Esophagus muscularis mucosa (tissue), 4 donors: ENCODE measurements around the gene AMOT. TPM values are rescaled to one million over a fixed set of nuclear protein-coding genes. Genes with fewer than 3 reads are reported as not detected.

Source experiments
- DNase-seq: peaks from one replicate; pipeline ENCODE4 v3.0.0-alpha.2; 2017; ENCODE audit errors: extremely low spot score
- H3K27ac ChIP-seq, 4 donors: fragments of 200-600 bp; sonication (generic); replicated peaks in 1 of 4; 1 replicate in 3 of 4; 2 replicates in 1 of 4; pipeline ENCODE4 v1.5.1; 2016 to 2019; ENCODE audit warnings: mild to moderate bottlenecking in 1 of 4
- H3K27me3 ChIP-seq, 4 donors: fragments of 200-600 bp; sonication (generic); one replicate each; pipeline versions ENCODE4 v1.5.1 to v1.6.0; 2016 to 2019
- H3K36me3 ChIP-seq, 4 donors: fragments of 200-600 bp; sonication (generic); one replicate each; pipeline ENCODE4 v1.5.1; 2016 to 2019
- H3K4me1 ChIP-seq, 4 donors: fragments of 200-600 bp; sonication (generic); one replicate each; pipeline ENCODE4 v1.5.1; 2016 to 2019
- H3K4me3 ChIP-seq, 4 donors: fragments of 200-600 bp; sonication (generic); 1 replicate in 2 of 4; 2 replicates in 2 of 4; pipeline ENCODE4 v1.5.1; 2016 to 2019; ENCODE audit warnings: mild to moderate bottlenecking in 4 of 4, moderate library complexity in 1 of 4
- H3K9me3 ChIP-seq, 4 donors: fragments of 200-600 bp; sonication (generic); 1 replicate in 3 of 4; 2 replicates in 1 of 4; pipeline ENCODE4 v1.5.1; 2016 to 2019
- CTCF ChIP-seq, 3 experiments: fragments of 200-600 bp in 2 of 3; fragments of 450-650 bp in 1 of 3; sonication (generic) in 2 of 3; IDR thresholded peaks; one replicate each; pipeline ENCODE4 v1.5.1; 2017 to 2019; ENCODE audit warnings: antibody characterized with exemption in 3 of 3, mild to moderate bottlenecking in 2 of 3, moderate library complexity in 1 of 3
- EP300 ChIP-seq: sonication (generic); formaldehyde crosslinking; IDR thresholded peaks from one replicate; pipeline ENCODE4 v1.6.1; 2017; ENCODE audit warnings: antibody characterized with exemption
- POLR2A ChIP-seq: fragments of 450-650 bp; IDR thresholded peaks from one replicate; pipeline ENCODE4 v1.6.1; 2017; ENCODE audit warnings: antibody characterized with exemption, moderate library complexity, mild to moderate bottlenecking, low read depth
- POLR2AphosphoS5 ChIP-seq, 2 donors: sonication (generic); formaldehyde crosslinking; IDR thresholded peaks; one replicate each; pipeline ENCODE4 v1.6.1; 2017; ENCODE audit warnings: antibody characterized with exemption in 2 of 2
- WGBS: methylation state at CpG from one replicate; pipeline ENCODE4 v1.1.5; 2018; 5-methylcytosine and 5-hydroxymethylcytosine counted together
- intact Hi-C: fragments of 100-400 bp; cut with DNase I; formaldehyde crosslinking; loops from one replicate; pipeline ENCODE4 v1.15.1; 2023
- total RNA-seq, 4 donors: library from RNA; depleted of rRNA; stranded (reverse); fragments of >200 nt; gene quantifications; one replicate each; pipeline versions ENCODE4 v1.1.0 to v1.2.1, GENCODE V29; 2016

Gene AMOT
- total RNA-seq, 4 donors from 2014 or later = 4.5 to 11.1 (median 9.2) TPM

- Histone ChIP-seq H3K27me3 (no peaks in the 10 kb centered on the region), H3K27ac (no peak overlapping the region), H3K36me3 (no peaks in the 10 kb centered on the region), H3K9me3 (no peaks in the 10 kb centered on the region), H3K4me3 (no peak overlapping the region), H3K4me1 (no peaks in the 10 kb centered on the region)
- DNase-seq = no peak
- no peak for TF ChIP-seq CTCF (IDR thresholded peaks at IDR 0.05)
- TF ChIP-seq POLR2AphosphoS5 (IDR thresholded peaks at IDR 0.05) = no peak
- no peak for TF ChIP-seq POLR2A
- TF ChIP-seq EP300 = no peak
- 69% methylated on average over 3 of the region's 3 CpGs for WGBS
- intact Hi-C loops = no loop called here
Observed at GRCh38 chrX:112769034-112769433, 71.6 kb downstream of the AMOT start.

- TF ChIP-seq POLR2A (no peak), POLR2AphosphoS5 (IDR thresholded peaks at IDR 0.05) (no peak), CTCF (IDR thresholded peaks at IDR 0.05) (no peak), EP300 (no peak)
- no peak overlapping the region for H3K27ac ChIP-seq
- intact Hi-C loops = no loop called here
- H3K9me3 ChIP-seq = no peaks in the 10 kb centered on the region
- 72% methylated on average over 2 of the region's 2 CpGs for WGBS
- DNase-seq = no peak
- H3K36me3 ChIP-seq = no peaks in the 10 kb centered on the region
- H3K4me1 ChIP-seq = no peaks in the 10 kb centered on the region
- no peaks in the 10 kb centered on the region for H3K27me3 ChIP-seq
- H3K4me3 ChIP-seq = no peak overlapping the region
Observed at GRCh38 chrX:112768563-112768962, 72.1 kb downstream of the AMOT start.

GRCh38 chrX:112766774-112767173 is 73.9 kb downstream of the AMOT start:
- WGBS = 85% methylated on average over 2 of the region's 2 CpGs
- H3K27me3 ChIP-seq = no peaks in the 10 kb centered on the region
- no peak overlapping the region for H3K4me3 ChIP-seq
- H3K4me1 ChIP-seq = no peaks in the 10 kb centered on the region
- H3K27ac ChIP-seq = no peak overlapping the region
- H3K36me3 ChIP-seq = no peaks in the 10 kb centered on the region
- TF ChIP-seq EP300 = no peak
- no peak for TF ChIP-seq CTCF (IDR thresholded peaks at IDR 0.05)
- no peak for TF ChIP-seq POLR2A
- no peak for TF ChIP-seq POLR2AphosphoS5 (IDR thresholded peaks at IDR 0.05)
- intact Hi-C loops = no loop called here
- DNase-seq = no peak
- H3K9me3 ChIP-seq = no peaks in the 10 kb centered on the region

GRCh38 chrX:112761242-112762207 is 79.1 kb downstream of the AMOT start:
- intact Hi-C loops = no loop called here
- no peak for DNase-seq
- no peaks in the 10 kb centered on the region for H3K36me3 ChIP-seq
- WGBS = 75% methylated on average over 7 of the region's 7 CpGs
- TF ChIP-seq EP300 (no peak), POLR2A (no peak), POLR2AphosphoS5 (IDR thresholded peaks at IDR 0.05) (no peak), CTCF (IDR thresholded peaks at IDR 0.05) (no peak)
- H3K4me3 ChIP-seq = no peak overlapping the region
- H3K27me3 ChIP-seq = no peaks in the 10 kb centered on the region
- no peaks in the 10 kb centered on the region for H3K9me3 ChIP-seq
- no peaks in the 10 kb centered on the region for H3K4me1 ChIP-seq
- no peak overlapping the region for H3K27ac ChIP-seq
